NCI-H2107 treated with DMSO at 0.1 percent for 48 hours (cell line): ENCODE measurements around the gene RBM47.
"Not testable (repeated sequence)": the region's sequence is repeated elsewhere in the genome, so short reads cannot be mapped to it uniquely, and the experiment has no call there.

Source experiments
- DNase-seq: peaks from one replicate; lab custom pipeline; 2025; ENCODE audit not compliant: unreplicated experiment; lab: John Stamatoyannopoulos, UW

RBM47 gene

DNA sequence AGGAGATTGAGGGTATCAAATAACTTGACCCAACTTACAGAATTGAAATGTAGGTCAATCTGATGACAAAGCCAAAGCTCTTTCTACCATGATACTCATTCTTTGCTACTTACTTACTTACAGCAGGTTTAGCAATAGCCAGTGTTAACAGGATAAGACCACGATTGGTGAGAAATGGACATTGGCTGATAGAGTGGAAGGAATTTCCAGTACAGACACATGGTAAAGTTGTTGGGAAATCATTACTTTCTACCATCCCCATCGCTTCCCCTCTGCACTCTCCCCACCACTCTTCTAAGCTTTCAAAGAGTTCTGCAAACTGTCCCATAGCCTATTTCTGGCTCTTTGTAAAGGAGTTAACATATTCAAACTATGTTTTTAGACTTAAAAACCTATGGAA is 174.8 kb downstream of the RBM47 start:
- no peak for DNase-seq

DNA sequence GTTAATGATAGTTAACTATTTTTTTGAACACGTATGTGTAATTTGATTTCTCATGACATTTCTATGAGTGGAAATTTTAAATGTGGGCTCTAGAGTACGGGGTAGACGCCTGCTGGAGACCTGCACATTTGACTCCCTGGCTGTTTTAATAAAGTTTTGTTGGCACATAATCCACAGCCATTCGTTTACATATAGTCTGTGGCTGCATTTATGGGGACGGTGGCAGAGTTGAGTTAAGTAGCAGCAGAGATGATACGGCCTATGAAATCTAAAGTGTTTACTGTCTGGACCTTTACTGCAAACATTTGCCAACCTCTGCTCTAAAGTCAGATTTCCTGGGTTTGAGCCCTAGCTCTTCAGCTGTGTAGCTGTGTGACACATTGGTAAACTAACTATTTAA is 175.8 kb downstream of the RBM47 start:
- DNase-seq = peak; percentile 41

DNA sequence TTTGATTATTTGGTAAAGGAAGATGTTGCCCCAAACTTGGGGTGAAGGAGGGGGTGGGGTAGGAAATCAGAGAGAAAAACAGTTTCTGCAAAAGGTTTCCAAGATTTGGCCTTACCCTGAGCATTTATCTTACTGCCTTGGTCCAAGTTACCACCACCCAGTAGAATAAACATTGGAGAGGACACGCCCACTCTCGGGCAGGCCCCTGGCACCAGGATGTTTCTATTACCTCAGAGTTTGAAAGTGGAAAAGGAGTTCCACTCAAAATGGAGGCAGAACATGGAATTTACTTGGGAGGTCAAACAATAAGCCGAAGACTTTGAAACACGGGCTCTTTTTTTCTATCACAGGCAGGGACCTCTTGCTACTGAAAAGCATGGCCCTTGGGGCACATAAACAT is 180.8 kb downstream of the RBM47 start:
- no peak for DNase-seq

DNA sequence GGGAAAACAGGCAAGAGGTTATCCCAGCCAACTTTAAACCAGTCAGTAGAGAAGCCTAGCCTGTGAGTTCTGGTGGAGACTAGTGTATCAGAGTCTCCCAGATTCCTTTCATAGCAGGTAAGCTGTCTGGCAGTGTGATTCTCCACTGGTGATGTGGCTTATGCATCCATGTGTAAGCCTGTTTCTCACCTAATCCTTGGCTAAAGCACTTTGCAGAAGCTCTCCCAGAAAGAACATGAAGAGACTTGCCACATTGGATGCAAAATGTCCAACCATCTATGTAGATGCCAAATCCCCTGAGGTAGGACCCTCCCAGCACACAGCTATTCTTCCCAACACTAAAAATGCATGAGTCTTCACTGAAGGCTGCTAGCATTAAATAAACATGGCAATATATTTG is 182.8 kb downstream of the RBM47 start:
- no peak for DNase-seq

DNA sequence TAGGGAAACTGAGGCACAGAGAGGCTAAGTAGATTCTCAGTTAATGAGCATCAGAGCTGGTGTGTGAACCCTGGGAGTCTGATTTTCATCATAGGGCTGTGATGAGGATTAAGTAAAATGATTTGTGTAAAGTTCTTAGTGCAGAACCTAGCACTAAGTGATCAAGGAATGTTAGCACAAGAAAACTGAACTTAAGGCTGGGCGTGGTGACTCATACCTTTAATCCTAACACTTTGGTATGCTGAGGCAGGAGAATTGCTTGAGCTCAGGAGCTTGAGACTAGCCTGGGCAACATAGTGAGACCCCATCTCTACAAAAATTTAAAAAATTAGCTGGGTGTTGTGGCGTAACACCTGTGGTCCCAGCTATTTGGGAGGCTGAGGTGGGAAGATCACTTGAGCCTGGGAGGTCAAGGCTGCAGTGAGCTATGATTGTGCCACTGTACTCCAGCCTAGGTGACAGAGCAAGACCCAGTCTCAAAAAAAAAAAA is 183.4 kb downstream of the RBM47 start:
- not testable (repeated sequence) for DNase-seq

DNA sequence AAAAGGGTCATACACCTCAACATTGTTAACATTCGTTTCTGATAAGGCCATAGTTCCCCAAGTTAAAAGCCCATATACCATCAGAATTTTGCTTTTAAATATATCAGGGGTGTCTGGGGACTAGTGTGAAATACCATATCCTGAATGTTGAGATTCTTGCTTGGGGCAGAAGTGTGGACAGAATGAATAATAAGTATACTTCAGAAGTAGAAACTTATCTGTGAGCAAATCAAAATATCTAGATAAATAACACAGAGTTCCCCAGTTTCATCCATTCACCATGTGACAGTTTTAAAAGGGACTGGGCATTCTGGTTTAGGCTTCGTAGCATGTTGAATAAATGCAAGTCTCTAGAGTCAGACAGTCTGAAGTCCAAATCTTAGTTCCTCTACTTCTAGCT is 184.0 kb downstream of the RBM47 start:
- DNase-seq = no peak

DNA sequence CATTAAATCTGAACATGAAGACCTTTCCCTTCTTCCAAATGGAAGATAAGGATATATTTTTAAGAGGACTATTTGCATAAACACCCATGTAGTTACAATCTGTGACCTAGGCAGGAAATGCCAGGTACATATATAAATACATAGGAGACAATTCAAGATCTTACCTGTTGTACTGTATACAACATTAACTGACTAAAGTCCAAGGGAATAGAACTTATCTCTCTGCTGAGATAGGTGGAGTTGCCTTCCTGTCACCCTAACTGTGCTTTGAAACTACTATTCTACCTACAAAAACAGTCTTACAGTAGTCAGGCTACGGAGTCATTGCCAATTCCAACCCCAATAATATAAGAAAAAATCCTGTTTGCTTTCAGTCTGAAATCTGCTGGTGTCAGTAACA is 188.2 kb downstream of the RBM47 start:
- DNase-seq = no peak

DNA sequence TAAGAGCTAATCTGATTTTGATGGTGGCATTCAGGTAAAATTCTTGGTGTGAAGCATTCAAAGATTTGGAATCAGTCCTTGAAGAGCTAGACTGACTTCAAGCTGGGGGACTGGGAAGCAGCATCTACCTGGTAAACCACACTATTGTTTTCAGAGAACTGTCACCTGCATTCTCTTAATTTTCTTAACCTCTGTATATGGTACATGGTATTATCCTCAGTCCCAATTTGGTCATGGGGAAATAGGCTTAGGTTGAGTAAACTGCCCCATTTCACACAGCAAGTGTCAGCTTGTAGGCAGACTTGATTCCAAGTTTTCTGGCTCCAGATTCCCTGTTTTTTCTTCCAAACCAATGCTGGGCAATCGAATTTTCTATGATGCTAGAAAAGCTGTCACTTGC is 190.1 kb downstream of the RBM47 start:
- DNase-seq = no peak

DNA sequence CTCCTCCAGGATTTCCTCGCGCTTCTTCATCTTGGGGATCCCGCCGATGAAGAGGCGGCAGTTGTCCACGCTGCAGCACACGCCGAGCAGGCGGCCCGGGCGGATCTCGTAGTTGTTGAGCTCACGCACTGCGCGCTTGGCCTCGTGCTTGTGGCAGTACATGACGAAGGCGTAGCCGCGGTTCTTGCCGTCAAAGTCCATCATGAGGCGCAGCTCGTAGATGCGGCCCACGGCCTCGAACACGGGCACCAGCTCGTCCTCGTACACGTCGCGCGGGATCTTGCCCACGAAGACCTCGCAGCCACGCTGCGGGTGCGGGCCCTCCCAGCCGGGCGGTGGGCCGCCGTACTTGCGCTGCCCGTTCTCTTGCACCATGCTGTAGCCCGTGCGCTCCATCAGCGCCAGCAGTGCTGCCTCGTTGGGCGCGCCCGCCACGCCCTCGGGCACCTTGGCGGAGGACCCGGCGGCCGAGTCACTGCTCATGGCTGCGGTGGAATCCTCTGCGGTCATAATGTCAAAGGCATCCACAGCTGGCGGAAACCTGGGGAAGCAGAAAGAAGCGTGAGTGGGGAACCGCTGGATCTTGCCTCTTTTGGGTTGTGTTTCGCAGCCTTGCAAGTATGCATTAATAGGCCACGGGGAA is 191.2 kb downstream of the RBM47 start:
- DNase-seq = no peak

DNA sequence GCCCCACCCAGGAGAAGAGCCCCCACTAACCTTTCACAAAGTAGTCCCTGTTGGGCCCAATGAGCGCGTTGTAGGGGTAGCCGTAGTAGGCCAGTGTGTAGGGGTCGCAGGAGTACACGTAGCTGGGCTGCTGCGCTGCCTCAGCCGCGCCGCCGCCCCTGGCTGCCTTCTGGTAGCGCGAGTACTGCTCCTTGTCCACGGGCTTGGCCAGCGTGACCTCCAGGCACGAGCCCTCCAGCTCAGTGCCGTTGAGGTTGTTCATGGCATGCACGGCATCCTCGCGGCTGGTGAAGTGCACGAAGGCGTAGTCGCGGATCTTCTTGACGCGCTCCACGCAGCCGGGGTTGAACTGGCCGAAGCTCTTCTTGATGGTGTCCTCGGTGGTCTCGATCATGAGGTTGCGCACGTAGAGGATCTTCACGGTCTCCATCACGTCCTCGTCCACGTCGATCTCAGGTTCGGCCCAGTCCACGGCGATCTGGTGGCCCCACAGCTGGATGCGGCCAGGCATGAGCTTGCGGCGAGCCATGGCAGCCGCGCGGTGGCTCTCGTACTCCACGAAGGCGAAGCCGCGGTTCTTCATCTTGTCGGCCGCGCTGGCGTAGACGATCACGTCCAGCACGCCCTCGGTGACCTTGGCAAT is 191.8 kb downstream of the RBM47 start:
- DNase-seq = no peak

DNA sequence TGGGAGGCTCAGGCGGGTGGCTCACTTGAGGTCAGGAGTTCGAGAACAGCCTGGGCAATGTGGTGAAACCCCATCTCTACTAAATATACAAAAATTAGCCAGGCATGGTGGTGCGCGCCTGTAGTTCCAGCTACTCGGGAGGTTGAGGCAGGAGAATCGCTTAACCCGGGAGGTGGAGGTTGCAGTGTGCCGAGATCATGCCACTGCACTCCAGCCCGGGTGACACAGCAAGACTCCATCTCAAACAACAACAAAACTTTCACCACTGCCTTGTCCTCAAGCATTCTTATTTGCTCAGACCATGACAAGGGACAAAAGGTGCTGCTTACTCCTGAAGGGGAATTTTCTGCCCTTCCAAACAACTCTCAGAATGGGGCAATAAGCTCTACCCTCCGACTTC is 194.4 kb downstream of the RBM47 start:
- not testable (repeated sequence) for DNase-seq

DNA sequence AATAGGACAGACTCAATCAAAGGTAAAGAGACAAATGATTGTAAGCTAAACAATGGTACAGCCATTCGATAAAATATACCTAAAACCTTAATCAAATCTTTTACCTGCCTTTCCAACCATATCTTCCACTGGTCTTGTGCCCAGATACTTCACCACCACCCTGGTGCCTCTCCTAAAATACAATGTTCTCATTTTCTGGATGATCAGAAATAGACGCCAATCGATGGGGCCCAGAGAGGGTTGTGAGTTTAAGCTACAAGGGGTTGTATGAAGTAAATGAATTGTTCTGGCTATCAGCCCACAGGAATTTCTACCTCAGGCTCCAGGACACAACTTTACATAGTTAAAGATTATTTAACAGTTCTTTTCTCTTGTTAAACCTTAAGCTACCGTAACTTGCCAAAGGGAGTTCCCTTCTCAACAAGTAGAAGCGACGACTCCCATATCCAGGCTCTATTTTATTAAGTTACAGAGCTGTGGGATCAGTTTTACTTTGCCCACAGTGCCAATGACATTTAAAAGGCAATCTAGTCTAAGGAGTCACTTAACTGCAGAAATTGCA is 195.5 kb downstream of the RBM47 start:
- no peak for DNase-seq

DNA sequence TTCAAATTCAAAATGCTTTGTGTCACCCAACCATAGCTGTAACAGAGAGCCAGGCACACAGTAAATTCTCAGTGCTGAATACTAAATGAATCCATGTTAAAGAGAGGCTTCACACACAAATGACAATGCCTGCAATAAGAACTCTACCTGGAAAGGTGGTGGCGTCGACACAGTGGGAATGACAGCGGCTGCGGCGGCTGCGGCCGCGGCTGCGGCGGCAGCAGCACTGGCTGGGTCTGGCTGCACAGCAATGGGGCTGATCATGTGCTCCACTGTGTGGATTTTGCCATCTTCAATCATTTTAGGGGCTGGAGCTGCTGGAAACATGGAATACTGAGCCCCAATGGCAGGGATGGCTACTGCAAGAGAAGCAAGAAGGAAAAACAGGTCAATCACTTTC is 197.2 kb downstream of the RBM47 start:
- DNase-seq = no peak

DNA sequence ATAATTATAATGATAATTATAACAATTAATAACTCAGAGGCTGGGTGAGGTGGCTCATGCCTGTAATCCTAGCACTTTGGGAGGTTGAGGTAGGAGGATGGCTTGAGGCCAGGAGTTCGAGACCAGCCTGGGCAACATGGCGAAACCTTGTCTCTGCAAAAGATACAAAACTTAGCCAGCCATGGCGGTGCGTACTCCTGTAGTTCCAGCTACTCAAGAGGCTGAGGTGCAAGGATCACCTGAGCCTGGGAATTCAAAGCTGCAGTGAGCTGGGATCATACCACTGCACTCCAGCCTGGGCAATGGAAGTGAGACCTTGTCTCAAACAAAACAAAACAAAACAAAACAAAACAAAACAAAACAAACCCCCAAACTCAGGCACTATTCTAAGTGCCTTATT is 201.8 kb downstream of the RBM47 start:
- DNase-seq = not testable (repeated sequence)

DNA sequence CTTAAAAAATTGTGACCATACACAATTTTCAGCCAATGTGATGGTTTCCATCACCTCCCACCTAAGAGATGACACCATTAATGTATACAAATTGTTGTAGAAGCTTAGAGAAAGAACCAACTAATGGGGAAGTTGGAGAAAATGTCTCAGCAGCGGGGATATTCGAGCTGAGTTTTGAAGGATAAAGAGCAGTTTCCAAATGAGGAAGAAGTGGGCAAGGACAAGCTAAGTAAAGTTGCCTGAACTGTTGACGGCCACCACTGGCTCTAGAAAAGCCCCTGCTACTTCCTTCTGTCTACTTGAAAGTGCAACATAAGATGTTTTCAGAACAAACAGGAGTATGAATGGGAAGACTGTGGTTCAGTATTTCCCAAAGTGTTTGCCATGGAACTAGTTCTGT is 202.5 kb downstream of the RBM47 start:
- DNase-seq = no peak

DNA sequence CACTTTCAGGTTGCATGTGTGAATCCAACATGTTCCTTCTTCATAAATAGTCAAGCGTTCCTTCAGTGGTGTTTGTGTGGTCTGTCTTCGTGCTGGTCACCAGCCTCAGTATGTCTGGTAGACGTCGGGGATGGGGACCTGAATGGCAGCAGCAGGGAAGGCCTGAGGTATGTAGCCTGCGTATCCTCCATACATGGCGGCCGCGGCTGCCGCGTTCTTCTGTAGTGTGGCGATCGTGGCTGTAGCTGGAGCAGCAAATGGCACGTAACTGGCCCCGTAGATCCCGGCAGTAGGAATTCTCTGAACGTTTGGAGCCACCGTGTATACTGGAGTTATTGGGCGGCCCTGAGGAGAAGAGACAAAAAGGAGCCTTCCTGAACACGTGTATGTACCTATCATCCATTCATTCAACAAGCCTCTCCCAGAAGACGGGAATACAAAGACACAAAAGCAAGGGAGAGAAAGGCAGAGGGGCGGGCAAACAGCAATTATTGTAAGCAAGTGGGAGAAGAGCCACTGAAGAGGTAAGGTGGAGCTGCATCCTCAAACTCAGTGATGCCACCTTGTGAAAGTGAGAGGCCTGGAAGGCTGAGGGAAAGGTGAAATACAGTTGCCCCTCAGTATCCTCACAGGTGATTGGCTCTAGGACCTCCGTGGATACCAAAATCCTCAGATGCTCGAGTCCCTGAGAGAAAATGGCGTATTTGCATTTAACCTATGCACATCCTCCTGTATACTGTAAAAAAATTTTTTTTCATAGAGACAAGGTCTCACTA is 203.7 kb downstream of the RBM47 start:
- no peak for DNase-seq

DNA sequence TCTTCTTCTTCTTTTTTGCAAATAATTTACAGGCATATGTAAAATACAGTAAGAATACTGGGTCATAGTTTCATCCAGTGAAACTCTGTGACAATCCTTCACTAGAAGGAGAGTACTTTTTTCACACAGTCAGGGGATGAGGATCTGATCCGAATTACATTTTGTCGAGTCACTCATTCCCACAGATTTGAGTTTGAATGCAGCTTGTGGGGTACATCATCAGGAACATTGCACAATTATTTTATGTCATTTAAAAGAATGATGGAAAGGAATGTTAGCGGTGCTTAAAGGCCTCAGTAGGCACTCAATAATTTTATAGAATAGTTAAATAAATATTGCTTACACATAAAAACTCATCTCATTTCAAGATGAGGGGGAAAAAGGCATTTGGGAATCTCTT is 205.9 kb downstream of the RBM47 start:
- no peak for DNase-seq

DNA sequence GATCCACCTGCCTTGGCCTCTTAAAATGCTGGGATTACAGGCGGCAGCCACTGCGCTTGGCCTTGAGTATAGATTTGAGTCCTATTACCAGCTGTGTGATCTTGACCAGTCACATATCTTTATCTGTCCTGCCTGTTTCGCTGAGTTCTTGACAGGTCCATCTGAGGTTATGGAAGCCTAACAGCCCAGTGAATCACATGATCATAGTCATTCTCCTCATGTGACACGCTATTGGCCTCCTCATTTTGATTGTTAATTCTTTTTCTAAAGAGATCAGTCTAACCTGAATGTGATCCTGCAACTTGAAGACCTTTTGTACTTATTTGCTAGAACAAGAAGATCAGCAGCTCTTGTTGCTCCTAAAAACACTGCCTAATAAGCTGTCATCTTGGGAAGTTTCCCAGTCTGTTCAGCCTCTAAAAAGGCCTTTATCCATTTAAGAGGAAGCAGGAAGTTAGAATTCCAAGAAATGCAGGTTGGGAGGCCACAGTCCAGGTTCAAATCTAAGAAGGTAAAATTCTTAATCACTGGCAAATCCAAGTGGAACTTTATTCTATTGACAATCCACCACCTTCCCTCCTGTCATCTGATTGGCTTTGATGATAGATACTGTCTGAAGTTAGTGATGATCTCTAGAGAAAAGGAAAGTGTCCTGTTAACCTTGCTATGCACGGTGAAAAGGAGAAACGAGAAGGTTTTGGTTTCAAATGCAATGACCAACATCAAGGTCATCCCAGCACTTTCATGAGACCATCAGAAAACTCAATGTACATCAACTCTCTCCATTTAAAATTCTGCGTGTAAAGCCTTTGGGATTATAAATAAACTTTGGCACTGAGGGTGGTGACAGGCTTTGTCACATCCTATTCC is 207.6 kb downstream of the RBM47 start:
- no peak for DNase-seq

DNA sequence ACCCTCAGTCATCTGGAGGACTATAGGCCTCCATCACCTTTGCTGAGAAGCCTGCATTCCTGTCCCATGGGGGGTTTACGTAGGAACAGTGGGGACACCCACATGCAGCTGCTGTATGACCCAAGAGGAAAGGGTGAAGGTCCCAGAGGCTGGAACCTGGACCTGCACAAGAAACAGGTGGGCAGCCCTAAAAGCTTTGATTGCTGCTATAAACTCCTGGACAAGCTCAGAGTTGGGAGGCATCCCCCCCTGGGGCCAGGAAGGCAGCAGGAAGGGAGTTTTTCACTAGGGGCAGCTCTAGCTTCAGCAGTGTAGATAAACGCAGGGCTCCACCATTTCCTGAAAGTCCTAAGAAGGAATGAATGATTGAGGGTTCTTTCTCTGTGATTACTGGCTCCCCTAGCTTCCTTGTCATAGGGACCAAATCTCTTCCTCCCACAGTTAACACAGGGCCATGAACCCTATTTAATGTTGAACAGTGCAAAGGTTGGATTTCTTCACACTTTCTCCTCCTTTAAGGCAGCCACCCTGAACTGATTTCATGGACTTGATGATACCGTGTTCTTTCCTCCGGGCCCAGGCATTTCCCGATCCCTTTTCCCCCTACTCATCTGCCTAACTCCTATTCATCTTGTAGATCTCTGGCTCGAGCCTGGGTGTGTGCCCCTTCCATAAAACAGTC is 210.3 kb downstream of the RBM47 start:
- DNase-seq = no peak
